GM19397 (cell line): ENCODE results near the gene OPN5.
"Not testable (repeated sequence)": the region's sequence is repeated elsewhere in the genome, so short reads cannot be mapped to it uniquely, and the experiment has no call there.

Source experiments
- ATAC-seq: cut with Tn5 transposase; IDR thresholded peaks from one replicate; pipeline ENCODE4 v1.9.1; 2021; ENCODE audit warnings: mild to moderate bottlenecking, moderate library complexity; ENCODE audit not compliant: unreplicated experiment

OPN5 gene, protein sequence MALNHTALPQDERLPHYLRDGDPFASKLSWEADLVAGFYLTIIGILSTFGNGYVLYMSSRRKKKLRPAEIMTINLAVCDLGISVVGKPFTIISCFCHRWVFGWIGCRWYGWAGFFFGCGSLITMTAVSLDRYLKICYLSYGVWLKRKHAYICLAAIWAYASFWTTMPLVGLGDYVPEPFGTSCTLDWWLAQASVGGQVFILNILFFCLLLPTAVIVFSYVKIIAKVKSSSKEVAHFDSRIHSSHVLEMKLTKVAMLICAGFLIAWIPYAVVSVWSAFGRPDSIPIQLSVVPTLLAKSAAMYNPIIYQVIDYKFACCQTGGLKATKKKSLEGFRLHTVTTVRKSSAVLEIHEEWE

DNA sequence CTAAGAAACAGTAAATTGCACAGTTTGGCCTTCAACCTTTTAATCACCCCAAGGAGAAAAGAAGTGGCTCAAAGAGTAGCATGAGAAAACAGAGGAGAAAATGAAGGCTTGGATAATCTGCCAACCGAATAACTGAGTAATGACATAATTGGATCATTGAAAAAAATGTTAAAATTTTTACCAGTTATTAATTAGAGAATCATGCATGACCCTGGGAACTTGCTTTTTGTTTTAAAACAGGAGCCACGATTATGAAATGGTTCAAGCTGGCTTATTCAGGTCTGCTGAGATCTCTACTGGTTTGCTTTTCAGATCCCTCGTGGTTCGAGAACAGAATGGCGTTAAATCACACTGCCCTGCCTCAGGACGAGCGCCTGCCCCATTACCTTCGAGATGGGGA lies at the start of gene OPN5:
TSS of gene OPN5 (plus strand) at position 301 of the 400 bp plus-strand sequence. CDS start at position 336, 35 bp downstream.
- no peak for ATAC-seq

DNA sequence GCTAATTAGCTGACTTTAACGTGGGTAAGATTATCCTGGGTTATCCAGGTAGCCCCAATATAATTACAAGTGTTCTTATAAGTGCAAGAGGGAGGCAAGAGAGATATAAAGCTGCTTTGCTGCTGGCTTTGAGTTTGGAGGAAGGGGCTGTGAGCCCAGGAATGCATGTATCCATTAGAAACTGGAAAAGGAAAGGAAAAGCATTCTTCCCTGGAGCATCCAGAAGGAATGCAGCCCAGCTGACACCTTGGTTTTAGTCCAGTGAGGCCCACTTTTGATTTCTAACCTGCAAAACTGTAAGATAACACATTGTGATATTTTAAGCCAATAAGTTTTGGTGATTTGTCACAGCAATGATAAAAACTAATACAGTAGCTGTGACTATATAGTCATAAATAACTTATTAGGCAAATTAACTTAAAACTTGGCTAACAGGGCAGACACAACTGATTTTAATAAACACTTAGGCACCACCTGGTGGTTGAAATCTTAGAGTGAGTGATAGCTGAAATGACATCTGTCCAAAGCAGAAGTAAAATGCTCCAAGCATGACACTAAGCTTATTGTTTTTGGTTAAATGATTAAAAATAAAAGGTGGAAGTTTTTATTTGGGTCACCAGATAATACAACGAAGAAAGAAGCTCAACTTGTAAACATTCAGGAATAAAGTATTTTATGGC lies 47.8 kb upstream of the OPN5 start:
- ATAC-seq: no peak

GRCh38 chr6:47734831-47735481 lies 46.9 kb upstream of the OPN5 start:
- ATAC-seq: no peak

DNA sequence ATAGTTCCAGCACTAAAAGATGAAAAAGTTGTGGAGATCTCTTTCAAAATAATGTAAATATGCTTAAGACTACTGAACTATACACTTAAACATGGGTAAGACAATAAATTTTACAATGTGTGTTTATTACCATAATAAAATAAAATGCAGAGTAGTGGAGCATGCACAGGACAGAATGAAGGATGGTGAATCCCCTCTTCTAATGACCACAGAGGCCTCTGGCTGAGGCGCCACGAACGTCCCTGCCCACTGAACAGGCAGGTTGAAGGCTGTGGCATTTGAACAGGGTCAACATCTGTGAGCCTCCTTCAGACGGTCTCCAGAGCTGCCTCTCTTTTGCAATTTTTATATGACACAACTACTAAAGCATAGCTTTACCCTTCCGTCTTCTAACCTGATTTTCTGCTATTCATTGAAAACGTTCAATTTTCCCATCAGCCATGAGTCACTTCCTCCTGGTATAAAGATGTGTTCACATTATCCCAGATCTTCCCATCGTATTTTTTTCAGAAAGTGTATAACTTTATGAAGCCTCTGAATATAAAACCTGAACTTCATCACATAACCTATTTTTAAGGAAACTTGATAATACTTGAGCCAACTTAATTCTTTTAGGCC lies 45.6 kb upstream of the OPN5 start:
- ATAC-seq: no peak

GRCh38 chr6:47737406-47737805 lies 44.4 kb upstream of the OPN5 start:
- ATAC-seq: no peak

GRCh38 chr6:47740714-47741113 lies 41.1 kb upstream of the OPN5 start:
- ATAC-seq: no peak

- ATAC-seq: no peak
Measured at GRCh38 chr6:47741807-47742206, 40.0 kb upstream of the OPN5 start.

DNA sequence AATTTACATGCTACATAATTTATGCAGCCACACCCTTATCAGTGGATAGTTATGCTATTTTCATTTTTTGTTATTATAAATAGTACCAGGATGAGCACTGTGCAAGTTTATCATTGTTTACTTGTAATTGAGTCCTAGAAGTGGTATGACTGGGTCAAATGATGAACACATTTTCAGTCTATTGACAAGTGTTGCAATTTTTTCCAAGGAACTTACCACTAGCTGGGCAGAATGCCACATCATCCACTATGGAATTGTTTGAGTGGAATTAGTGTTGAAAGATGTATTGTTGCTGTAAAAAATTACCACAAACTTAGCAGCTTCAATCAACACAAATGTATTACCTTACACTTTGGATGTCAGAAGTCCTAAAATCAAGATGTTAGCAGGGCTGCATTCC lies 38.1 kb upstream of the OPN5 start:
- no peak for ATAC-seq

- ATAC-seq: not testable (repeated sequence)
Measured at GRCh38 chr6:47745269-47745668, 36.6 kb upstream of the OPN5 start.

DNA sequence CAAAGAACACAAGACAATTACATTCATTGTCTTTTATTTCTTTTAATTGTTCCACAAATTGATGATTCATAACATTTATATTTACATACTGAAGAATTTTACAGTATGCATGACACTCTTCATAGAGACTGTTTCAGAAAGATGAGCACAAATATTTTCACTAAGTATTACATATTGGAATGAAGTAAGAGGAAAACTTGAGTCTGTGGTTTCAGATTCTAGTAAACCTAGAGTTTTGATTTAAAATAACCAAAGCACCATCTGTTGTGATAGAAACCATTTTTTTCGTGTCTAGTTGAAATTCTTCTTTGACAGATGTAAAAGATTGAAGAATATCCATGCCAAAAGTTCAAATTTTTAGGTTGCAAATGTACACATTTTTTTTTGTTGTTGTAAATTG lies 32.1 kb upstream of the OPN5 start:
- no peak for ATAC-seq

GRCh38 chr6:47752801-47753200 lies 29.0 kb upstream of the OPN5 start:
- no peak for ATAC-seq

- no peak for ATAC-seq
Measured at GRCh38 chr6:47759364-47759763, 22.5 kb upstream of the OPN5 start.

GRCh38 chr6:47762502-47762901 lies 19.3 kb upstream of the OPN5 start:
- ATAC-seq: no peak

GRCh38 chr6:47766445-47766844 lies 15.4 kb upstream of the OPN5 start:
- ATAC-seq: no peak

- no peak for ATAC-seq
Measured at GRCh38 chr6:47767102-47767501, 14.7 kb upstream of the OPN5 start.

DNA sequence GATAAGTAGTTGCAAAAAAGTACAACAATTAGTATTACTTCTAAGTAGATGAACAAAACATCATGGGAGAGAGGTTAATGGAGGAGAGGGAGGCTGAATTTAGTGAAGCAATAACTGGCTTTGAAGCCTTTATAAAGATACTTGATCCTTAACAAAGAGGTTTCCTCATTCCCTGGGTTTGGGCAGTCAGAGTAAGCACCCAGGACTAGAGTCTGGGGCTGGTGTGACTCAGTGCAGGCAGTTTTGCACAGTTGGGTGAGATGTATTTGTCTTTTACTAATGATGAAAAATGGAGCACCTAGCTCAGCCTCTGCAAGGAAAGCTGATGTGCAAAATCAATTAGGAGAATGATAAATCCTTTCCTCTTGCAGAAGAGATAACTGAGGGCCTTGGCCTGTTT lies 11.8 kb upstream of the OPN5 start:
- no peak for ATAC-seq

DNA sequence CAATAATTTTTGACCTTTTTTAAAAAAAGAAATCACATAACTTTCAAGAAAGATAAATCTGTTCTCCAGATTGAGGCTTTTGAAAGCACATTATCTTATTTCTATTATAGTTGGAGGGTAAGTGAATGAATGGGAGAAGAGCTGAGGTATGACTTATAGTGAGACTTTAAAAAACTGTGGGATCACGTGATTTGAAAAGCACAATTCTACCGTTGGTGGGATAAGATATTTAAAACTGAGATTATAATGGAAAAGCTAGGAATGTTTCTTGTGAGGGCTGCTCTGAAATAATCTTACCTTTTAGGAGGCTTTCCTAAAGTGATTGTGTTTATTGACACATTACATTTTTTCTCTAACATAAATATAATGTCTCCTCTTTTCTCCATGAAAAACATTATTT lies 9.5 kb upstream of the OPN5 start:
- no peak for ATAC-seq

- ATAC-seq: no peak
Measured at GRCh38 chr6:47773005-47773404, 8.8 kb upstream of the OPN5 start.

- peak; percentile 88 for ATAC-seq
Measured at GRCh38 chr6:47780510-47781356, 1.1 kb upstream of the OPN5 start.

DNA sequence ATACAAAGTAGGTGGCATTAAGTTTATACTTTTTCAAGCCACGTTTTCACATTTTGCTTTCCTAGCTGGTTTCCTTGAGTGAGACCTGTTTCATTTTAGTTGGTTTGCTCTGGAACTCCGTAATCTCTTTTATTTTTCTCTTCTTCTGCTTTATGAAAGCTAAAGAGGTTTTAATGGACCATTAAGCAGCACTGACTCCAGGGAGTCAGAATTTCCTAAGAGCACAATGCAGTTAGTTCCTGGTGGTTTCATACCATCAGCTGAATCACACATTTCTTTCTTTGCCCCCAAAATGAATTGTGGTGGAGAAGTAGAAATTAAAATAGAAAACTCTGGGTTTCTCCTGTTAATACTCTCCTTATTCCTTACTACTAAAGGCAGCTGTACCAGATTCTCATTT lies 3.4 kb downstream of the OPN5 start:
- no peak for ATAC-seq
